ENCODE results near the gene TCTN3. TPM values are rescaled to one million over a fixed set of nuclear protein-coding genes. Genes with fewer than 3 reads are reported as not detected.

Gene TCTN3
- total and polyA plus RNA-seq, 2 of the 13 experiments (the other 11 are each of a cell fraction or from before 2014, with no cell fraction given), result 53.3 to 60.0 TPM

DNA sequence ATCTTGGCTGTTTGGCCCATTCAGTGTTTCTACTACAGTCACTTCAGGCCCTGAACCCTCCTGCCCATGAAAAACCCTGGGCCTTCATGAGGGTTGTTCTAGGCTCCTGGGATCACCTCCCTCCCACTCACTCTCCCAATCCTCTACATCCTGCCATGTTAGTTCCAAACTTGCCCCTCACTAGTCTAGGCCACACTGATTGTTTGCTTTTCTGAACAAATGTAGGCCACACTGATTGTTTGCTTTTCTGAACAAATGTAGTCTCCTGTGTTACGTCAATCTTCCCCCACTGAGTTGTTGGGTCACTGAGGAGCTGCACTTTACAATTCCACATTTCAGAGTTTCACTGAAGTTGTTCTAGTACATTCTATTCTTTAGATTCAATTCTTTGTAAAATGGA lies 31.9 kb downstream of the TCTN3 start (continued):
- TF ChIP-seq, protein P1, sequence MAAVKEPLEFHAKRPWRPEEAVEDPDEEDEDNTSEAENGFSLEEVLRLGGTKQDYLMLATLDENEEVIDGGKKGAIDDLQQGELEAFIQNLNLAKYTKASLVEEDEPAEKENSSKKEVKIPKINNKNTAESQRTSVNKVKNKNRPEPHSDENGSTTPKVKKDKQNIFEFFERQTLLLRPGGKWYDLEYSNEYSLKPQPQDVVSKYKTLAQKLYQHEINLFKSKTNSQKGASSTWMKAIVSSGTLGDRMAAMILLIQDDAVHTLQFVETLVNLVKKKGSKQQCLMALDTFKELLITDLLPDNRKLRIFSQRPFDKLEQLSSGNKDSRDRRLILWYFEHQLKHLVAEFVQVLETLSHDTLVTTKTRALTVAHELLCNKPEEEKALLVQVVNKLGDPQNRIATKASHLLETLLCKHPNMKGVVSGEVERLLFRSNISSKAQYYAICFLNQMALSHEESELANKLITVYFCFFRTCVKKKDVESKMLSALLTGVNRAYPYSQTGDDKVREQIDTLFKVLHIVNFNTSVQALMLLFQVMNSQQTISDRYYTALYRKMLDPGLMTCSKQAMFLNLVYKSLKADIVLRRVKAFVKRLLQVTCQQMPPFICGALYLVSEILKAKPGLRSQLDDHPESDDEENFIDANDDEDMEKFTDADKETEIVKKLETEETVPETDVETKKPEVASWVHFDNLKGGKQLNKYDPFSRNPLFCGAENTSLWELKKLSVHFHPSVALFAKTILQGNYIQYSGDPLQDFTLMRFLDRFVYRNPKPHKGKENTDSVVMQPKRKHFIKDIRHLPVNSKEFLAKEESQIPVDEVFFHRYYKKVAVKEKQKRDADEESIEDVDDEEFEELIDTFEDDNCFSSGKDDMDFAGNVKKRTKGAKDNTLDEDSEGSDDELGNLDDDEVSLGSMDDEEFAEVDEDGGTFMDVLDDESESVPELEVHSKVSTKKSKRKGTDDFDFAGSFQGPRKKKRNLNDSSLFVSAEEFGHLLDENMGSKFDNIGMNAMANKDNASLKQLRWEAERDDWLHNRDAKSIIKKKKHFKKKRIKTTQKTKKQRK (IDR thresholded peaks at IDR 0.05; ENCODE audit: low read length), result no peak
- TF ChIP-seq ZNF83 (CRISPR knock-in tag; IDR thresholded peaks at IDR 0.05; ENCODE audit: borderline replicate concordance), result no peak
- no peak for TF ChIP-seq SP2 (CRISPR knock-in tag; IDR thresholded peaks at IDR 0.05)
- no peak for TF ChIP-seq TCF7L2 (IDR thresholded peaks at IDR 0.05; ENCODE audit: low read depth, low read length)
- TF ChIP-seq DPF2 (CRISPR knock-in tag; IDR thresholded peaks at IDR 0.05; ENCODE audit: borderline replicate concordance, low read depth), result no peak
- TF ChIP-seq, protein P2, sequence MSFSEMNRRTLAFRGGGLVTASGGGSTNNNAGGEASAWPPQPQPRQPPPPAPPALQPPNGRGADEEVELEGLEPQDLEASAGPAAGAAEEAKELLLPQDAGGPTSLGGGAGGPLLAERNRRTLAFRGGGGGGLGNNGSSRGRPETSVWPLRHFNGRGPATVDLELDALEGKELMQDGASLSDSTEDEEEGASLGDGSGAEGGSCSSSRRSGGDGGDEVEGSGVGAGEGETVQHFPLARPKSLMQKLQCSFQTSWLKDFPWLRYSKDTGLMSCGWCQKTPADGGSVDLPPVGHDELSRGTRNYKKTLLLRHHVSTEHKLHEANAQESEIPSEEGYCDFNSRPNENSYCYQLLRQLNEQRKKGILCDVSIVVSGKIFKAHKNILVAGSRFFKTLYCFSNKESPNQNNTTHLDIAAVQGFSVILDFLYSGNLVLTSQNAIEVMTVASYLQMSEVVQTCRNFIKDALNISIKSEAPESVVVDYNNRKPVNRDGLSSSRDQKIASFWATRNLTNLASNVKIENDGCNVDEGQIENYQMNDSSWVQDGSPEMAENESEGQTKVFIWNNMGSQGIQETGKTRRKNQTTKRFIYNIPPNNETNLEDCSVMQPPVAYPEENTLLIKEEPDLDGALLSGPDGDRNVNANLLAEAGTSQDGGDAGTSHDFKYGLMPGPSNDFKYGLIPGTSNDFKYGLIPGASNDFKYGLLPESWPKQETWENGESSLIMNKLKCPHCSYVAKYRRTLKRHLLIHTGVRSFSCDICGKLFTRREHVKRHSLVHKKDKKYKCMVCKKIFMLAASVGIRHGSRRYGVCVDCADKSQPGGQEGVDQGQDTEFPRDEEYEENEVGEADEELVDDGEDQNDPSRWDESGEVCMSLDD (CRISPR knock-in tag; IDR thresholded peaks at IDR 0.05; ENCODE audit: borderline replicate concordance), result no peak
- no peak for TF ChIP-seq LCORL (IDR thresholded peaks at IDR 0.05)
- 0 out of 2 replicates have a peak, but pooled peaks have one; percentile 16 for TF ChIP-seq LCORL (CRISPR knock-in tag; IDR thresholded peaks at IDR 0.05)
- TF ChIP-seq HDAC1 (CRISPR knock-in tag; IDR thresholded peaks at IDR 0.05), result peak; percentile 26; the same call in 1 of the 2 replicates
- no peak for TF ChIP-seq ZNF225 (CRISPR knock-in tag; IDR thresholded peaks at IDR 0.05)
- no peak for TF ChIP-seq ZNF207 (IDR thresholded peaks at IDR 0.05; ENCODE audit: borderline replicate concordance)
- no peak for TF ChIP-seq TAF15 (IDR thresholded peaks at IDR 0.05; ENCODE audit: low read depth, low read length, poor library complexity, severe bottlenecking)
- TF ChIP-seq ZSCAN29 (CRISPR knock-in tag; conservative IDR thresholded peaks at IDR 0.05), result 0 out of 2 replicates have a peak, but pooled peaks have one; percentile 67
- no peak for TF ChIP-seq ZNF598 (CRISPR knock-in tag; IDR thresholded peaks at IDR 0.05; ENCODE audit: borderline replicate concordance)
- no peak for TF ChIP-seq HNF4G (IDR thresholded peaks at IDR 0.05; ENCODE audit: borderline replicate concordance, low read depth, low read length)
- no peak for TF ChIP-seq HNF4G (CRISPR knock-in tag; IDR thresholded peaks at IDR 0.05; ENCODE audit: borderline replicate concordance, low read depth)
- TF ChIP-seq ZBTB3 (CRISPR knock-in tag; IDR thresholded peaks at IDR 0.05; ENCODE audit: borderline replicate concordance, low read depth), result no peak
- no peak for TF ChIP-seq ZNF354B (CRISPR knock-in tag; IDR thresholded peaks at IDR 0.05)
- no peak for TF ChIP-seq ZNF34 (CRISPR knock-in tag; IDR thresholded peaks at IDR 0.05; ENCODE audit: borderline replicate concordance)
- TF ChIP-seq MED8 (CRISPR knock-in tag; IDR thresholded peaks at IDR 0.05; ENCODE audit: insufficient replicate concordance), result no peak
- TF ChIP-seq, protein P3, sequence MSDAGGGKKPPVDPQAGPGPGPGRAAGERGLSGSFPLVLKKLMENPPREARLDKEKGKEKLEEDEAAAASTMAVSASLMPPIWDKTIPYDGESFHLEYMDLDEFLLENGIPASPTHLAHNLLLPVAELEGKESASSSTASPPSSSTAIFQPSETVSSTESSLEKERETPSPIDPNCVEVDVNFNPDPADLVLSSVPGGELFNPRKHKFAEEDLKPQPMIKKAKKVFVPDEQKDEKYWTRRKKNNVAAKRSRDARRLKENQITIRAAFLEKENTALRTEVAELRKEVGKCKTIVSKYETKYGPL (CRISPR knock-in tag; IDR thresholded peaks at IDR 0.05), result no peak
- no peak for TF ChIP-seq ZKSCAN5 (CRISPR knock-in tag; IDR thresholded peaks at IDR 0.05)

All from HepG2 (cell line).